Measurements from ENCODE around the gene ATP6V1C2.

The ATP6V1C2 gene

GRCh38 chr2:10830641-10831399 lies 109.4 kb downstream of the ATP6V1C2 start:
- in situ Hi-C loops (cut with MboI; ENCODE audit: low pct_unique_long_range_greater_than_20kb, low sequenced_read_pairs, unreplicated experiment) = loop anchor here (25.0 kb wide), 2 partner anchors 606 to 756 kb away; no protein-coding TSS in a partner anchor
- DNase-seq (ENCODE audit: low spot score) = no peak
- TF ChIP-seq, protein P1, sequence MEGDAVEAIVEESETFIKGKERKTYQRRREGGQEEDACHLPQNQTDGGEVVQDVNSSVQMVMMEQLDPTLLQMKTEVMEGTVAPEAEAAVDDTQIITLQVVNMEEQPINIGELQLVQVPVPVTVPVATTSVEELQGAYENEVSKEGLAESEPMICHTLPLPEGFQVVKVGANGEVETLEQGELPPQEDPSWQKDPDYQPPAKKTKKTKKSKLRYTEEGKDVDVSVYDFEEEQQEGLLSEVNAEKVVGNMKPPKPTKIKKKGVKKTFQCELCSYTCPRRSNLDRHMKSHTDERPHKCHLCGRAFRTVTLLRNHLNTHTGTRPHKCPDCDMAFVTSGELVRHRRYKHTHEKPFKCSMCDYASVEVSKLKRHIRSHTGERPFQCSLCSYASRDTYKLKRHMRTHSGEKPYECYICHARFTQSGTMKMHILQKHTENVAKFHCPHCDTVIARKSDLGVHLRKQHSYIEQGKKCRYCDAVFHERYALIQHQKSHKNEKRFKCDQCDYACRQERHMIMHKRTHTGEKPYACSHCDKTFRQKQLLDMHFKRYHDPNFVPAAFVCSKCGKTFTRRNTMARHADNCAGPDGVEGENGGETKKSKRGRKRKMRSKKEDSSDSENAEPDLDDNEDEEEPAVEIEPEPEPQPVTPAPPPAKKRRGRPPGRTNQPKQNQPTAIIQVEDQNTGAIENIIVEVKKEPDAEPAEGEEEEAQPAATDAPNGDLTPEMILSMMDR (IDR thresholded peaks at IDR 0.05; ENCODE audit: extremely low read depth, insufficient read depth, missing control alignments) = no peak

DNA sequence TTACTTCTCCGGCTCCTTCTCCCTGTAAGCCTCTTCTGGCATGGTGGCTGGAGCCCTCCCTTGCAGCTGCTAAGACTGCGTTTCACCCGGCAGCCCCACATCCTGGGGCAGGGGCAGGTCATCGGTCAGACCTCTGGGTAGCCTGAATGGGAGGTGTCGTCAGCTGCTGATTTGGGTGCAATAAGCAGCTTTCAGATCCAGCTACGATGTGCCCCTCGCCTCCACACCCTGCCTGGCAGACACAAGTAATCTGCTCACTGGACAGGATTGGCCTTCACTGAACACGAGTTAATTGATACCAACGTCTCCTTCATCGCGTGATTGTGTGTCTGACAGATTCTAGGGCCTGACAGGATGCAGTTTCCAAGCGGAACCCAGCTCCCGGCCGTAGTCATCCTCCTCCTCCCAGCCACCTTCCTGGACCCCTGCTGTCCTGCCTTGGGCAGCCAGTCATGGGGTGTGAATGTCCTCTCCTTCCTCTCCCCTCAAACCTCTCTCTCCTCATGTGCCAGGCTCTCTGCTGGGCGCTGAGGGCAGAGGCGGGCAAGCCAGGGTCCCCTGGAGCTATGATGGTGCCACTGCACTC lies 110.1 kb downstream of the ATP6V1C2 start:
- no peak for DNase-seq (ENCODE audit: low spot score)
- TF ChIP-seq, protein P1 (IDR thresholded peaks at IDR 0.05; ENCODE audit: extremely low read depth, insufficient read depth, missing control alignments) = no peak
- in situ Hi-C loops (cut with MboI; ENCODE audit: low pct_unique_long_range_greater_than_20kb, low sequenced_read_pairs, unreplicated experiment) = loop anchor here (25.0 kb wide), 2 partner anchors 606 to 756 kb away; no protein-coding TSS in a partner anchor

DNA sequence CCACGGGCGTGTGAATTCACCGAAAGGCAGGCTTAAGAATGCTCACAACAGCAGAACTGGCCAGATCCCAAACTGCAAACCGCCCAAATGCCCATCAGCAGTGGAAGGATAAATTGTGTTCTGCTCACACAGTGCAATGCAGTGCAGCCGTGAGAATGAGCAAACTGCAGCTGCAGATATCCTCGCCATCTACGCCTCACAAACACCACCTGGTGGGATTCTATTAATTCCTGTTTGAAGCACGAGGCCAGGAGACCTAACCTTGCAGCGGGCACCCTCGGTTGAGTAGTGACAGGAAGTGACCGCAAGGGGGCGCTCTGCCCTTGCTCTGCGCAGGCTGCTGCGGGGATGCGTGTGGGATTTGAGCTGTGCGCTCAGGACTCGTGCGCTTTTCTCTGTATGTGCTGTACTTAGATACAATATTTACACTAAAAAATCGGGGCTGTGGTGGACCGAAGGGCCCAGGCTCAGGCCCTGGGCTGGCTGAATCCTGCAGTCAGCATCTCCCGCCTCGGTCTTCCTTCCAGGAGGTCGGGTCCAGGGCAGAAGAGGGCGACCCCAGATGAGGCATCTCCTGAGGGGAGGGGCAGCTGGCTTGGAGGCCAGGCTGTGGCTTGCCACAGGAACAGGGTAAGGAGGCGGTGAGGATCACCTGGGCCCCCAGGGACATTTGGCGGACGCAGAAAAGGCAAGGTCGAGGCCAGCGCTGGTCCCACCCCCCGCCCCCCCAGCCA lies 110.9 kb downstream of the ATP6V1C2 start:
- TF ChIP-seq, protein P1 (IDR thresholded peaks at IDR 0.05; ENCODE audit: extremely low read depth, insufficient read depth, missing control alignments) = peak; percentile 98
- in situ Hi-C loops (cut with MboI; ENCODE audit: low pct_unique_long_range_greater_than_20kb, low sequenced_read_pairs, unreplicated experiment) = loop anchor here (25.0 kb wide), 2 partner anchors 605 to 755 kb away; no protein-coding TSS in a partner anchor

DNA sequence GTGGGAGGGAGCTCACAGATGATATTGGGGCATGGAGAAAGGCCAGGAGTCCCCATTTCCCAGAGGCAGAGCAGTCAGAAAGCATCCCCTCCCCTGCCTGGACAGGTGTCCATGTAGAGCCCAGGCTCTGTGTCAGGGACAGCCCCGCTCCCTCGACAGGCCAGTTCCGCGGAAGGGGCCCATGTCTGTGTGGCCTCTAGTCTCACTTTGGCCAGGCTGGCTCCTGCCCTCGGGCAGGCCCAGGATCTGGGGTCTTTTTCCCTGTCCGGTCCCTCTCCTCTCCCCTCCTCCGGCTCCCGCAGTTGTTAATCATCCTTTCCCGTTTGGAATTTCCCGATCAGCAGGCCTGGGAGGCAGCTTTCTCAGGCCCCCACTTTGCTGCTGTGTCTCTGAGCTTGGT lies 111.6 kb downstream of the ATP6V1C2 start:
- TF ChIP-seq, protein P1 (IDR thresholded peaks at IDR 0.05; ENCODE audit: extremely low read depth, insufficient read depth, missing control alignments) = no peak
- in situ Hi-C loops (cut with MboI; ENCODE audit: low pct_unique_long_range_greater_than_20kb, low sequenced_read_pairs, unreplicated experiment) = loop anchor here (25.0 kb wide), 2 partner anchors 604 to 754 kb away; no protein-coding TSS in a partner anchor
- DNase-seq (ENCODE audit: low spot score) = no peak

More for the DNA sequence above, 110.9 kb downstream of the ATP6V1C2 start:
- DNase-seq (ENCODE audit: low spot score) = peak; percentile 90

GRCh38 chr2:10834068-10834655 lies 112.7 kb downstream of the ATP6V1C2 start:
- no peak for DNase-seq (ENCODE audit: low spot score)
- TF ChIP-seq, protein P1 (IDR thresholded peaks at IDR 0.05; ENCODE audit: extremely low read depth, insufficient read depth, missing control alignments) = no peak
- in situ Hi-C loops (cut with MboI; ENCODE audit: low pct_unique_long_range_greater_than_20kb, low sequenced_read_pairs, unreplicated experiment) = loop anchor here (25.0 kb wide), 2 partner anchors 603 to 753 kb away; no protein-coding TSS in a partner anchor
